Gastroesophageal sphincter (tissue), 4 donors: Measurements from ENCODE around the gene NRAP. TPM values are rescaled to one million over a fixed set of nuclear protein-coding genes. Genes with fewer than 3 reads are reported as not detected.

Experiments used
- ATAC-seq: fragments of 150-250 bp; one replicate; pipeline ENCODE4 v1.9.1; 2016; ENCODE audit warnings: mild to moderate bottlenecking, moderate library complexity
- H3K27ac ChIP-seq, 4 donors: fragments of 200-600 bp; sonication (generic) in 3 of 4; 1 replicate in 3 of 4; 2 replicates in 1 of 4; pipeline ENCODE4 v1.5.1; 2016 to 2019
- H3K27me3 ChIP-seq: fragments of 200-600 bp; sonication (generic); one replicate; pipeline ENCODE4 v1.5.1; 2019
- H3K36me3 ChIP-seq, 2 donors: fragments of 200-600 bp; sonication (generic); one replicate each; pipeline ENCODE4 v1.5.1; 2019; ENCODE audit warnings: control low read depth in 1 of 2
- H3K4me1 ChIP-seq, 3 donors: fragments of 200-600 bp; sonication (generic); 1 replicate in 2 of 3; 2 replicates in 1 of 3; pipeline ENCODE4 v1.5.1; 2016 to 2019; ENCODE audit warnings: control low read depth in 2 of 3
- H3K4me3 ChIP-seq, 2 donors: fragments of 200-600 bp; sonication (generic); one replicate each; pipeline ENCODE4 v1.5.1; 2019; ENCODE audit warnings: mild to moderate bottlenecking in 1 of 2, moderate library complexity in 1 of 2
- H3K9me3 ChIP-seq, 3 donors: fragments of 200-600 bp; sonication (generic); one replicate each; pipeline ENCODE4 v1.5.1; 2017 to 2019; ENCODE audit warnings: control low read depth in 2 of 3
- EP300 ChIP-seq: sonication (generic); formaldehyde crosslinking; IDR thresholded peaks from one replicate; pipeline ENCODE4 v1.6.1; 2017; ENCODE audit warnings: antibody characterized with exemption, mild to moderate bottlenecking
- POLR2A ChIP-seq, 2 donors: fragments of 450-650 bp; IDR thresholded peaks; one replicate each; pipeline ENCODE4 v1.6.1; 2017; ENCODE audit warnings: antibody characterized with exemption in 2 of 2, mild to moderate bottlenecking in 2 of 2, moderate library complexity in 1 of 2
- POLR2AphosphoS5 ChIP-seq: sonication (generic); formaldehyde crosslinking; IDR thresholded peaks from one replicate; pipeline ENCODE4 v1.6.1; 2017; ENCODE audit warnings: antibody characterized with exemption
- WGBS, 2 donors: methylation state at CpG; one replicate each; pipeline ENCODE4 v1.1.5; 2018; ENCODE audit warnings: low coverage in 1 of 2; 5-methylcytosine and 5-hydroxymethylcytosine counted together
- total RNA-seq, 4 donors: library from RNA; depleted of rRNA; stranded (reverse); fragments of >200 nt; gene quantifications; one replicate each; pipeline ENCODE4 v1.1.0, GENCODE V29; 2016
- TF ChIP-seq, protein P1 (sequence below), 4 experiments: fragments of 200-600 bp in 2 of 4; fragments of 450-650 bp in 2 of 4; sonication (generic) in 1 of 4; IDR thresholded peaks; one replicate each; pipeline ENCODE4 v1.5.1; 2017 to 2019; ENCODE audit warnings: antibody characterized with exemption in 4 of 4, mild to moderate bottlenecking in 2 of 4, moderate library complexity in 2 of 4

The NRAP gene
- total RNA-seq, 4 donors from 2014 or later = under 0.01 TPM; not detected in 3

DNA sequence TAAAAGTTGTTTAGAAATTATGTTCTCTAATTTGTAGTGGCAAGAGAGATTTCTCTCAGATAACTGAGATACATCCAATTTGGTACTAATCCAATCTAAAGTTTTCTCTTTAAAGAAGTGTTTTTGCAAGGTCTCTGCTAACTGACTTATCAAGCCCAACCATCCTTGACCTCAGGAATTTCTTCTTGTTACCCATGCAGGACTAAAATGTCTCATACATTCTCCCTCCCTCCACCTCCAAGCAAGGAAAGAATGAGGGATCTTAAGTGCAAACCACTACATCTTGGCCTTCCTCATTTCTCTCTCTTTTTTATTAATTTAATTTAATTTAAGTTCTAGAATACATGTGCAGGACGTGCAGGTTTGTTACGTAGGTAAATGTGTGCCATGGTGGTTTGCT is 12.8 kb downstream of the NRAP start:
- Histone ChIP-seq H3K36me3 (no peaks in the 10 kb centered on the region), H3K4me3 (no peak overlapping the region), H3K9me3 (no peaks in the 10 kb centered on the region), H3K27me3 (no peaks in the 10 kb centered on the region), H3K4me1 (peaks cover 0 to 5% (median 0%) of the 10 kb centered on the region in 3 donors), H3K27ac (no peak overlapping the region)
- ATAC-seq = no peak
- 69 to 100% methylated on average over 1 to 2 of the region's 2 CpGs for WGBS, 2 donors
- TF ChIP-seq POLR2A (IDR thresholded peaks at IDR 0.05) (no peak), POLR2AphosphoS5 (no peak), EP300 (no peak)
- TF ChIP-seq, protein P1, sequence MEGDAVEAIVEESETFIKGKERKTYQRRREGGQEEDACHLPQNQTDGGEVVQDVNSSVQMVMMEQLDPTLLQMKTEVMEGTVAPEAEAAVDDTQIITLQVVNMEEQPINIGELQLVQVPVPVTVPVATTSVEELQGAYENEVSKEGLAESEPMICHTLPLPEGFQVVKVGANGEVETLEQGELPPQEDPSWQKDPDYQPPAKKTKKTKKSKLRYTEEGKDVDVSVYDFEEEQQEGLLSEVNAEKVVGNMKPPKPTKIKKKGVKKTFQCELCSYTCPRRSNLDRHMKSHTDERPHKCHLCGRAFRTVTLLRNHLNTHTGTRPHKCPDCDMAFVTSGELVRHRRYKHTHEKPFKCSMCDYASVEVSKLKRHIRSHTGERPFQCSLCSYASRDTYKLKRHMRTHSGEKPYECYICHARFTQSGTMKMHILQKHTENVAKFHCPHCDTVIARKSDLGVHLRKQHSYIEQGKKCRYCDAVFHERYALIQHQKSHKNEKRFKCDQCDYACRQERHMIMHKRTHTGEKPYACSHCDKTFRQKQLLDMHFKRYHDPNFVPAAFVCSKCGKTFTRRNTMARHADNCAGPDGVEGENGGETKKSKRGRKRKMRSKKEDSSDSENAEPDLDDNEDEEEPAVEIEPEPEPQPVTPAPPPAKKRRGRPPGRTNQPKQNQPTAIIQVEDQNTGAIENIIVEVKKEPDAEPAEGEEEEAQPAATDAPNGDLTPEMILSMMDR (IDR thresholded peaks at IDR 0.05) = no peak

DNA sequence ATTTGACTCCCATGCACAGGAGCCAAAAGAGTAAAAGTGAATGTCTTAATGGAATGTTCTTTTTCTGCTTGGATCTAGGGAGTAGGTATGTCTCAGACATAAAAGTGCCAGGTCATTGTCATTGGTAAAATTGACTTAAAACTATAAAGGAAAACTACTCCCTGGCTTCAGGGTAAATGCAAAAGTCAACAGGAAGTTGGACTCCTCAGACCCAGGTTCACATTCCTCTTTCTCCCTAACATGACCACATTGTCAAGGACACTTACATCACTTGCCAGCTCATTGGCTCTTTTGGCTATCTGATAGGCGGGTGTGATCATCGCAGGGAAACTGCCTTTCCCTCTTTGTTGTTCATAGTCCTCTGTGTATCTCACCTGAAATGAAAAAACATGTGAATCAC is 13.7 kb downstream of the NRAP start:
- no peaks in the 10 kb centered on the region for H3K27me3 ChIP-seq
- no peak overlapping the region for H3K4me3 ChIP-seq
- WGBS, 2 donors = 82% methylated on average over 2 of the region's 2 CpGs; no CpG with 5 or more reads in 1 of the 2 donors
- H3K9me3 ChIP-seq = no peaks in the 10 kb centered on the region
- no peaks in the 10 kb centered on the region for H3K36me3 ChIP-seq
- no peak overlapping the region for H3K27ac ChIP-seq
- TF ChIP-seq POLR2A (IDR thresholded peaks at IDR 0.05) = no peak
- H3K4me1 ChIP-seq = peaks cover 0 to 5% (median 0%) of the 10 kb centered on the region in 3 donors
- no peak for ATAC-seq

DNA sequence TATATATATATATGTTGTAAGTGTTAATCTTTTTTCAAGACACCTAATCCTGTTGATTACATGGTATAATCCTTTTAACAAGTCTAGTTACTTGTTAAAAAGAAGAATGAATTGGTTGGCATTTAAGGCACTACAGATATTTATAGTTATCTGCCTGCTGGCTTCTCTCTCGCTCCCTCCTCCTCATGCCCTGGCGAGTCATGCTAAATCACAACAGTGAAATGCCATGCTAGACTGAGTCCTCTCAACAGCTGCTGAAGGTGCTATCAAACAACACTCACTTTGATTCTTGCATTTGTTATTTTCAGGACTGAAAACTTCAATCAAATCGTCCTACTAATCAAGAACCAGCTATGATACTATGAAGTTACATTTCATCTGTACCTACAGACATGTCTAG is 15.4 kb downstream of the NRAP start:
- H3K4me1 ChIP-seq = peaks cover 0 to 10% (median 0%) of the 10 kb centered on the region in 3 donors
- H3K36me3 ChIP-seq = no peaks in the 10 kb centered on the region
- WGBS, 2 donors = 11 to 16% methylated on average over 3 of the region's 3 CpGs
- no peaks in the 10 kb centered on the region for H3K9me3 ChIP-seq
- no peak for TF ChIP-seq POLR2A (IDR thresholded peaks at IDR 0.05)
- TF ChIP-seq EP300 = no peak
- TF ChIP-seq, protein P1 (IDR thresholded peaks at IDR 0.05) = no peak
- no peak for TF ChIP-seq POLR2AphosphoS5
- no peaks in the 10 kb centered on the region for H3K27me3 ChIP-seq
- no peak overlapping the region for H3K27ac ChIP-seq
- ATAC-seq = no peak
- no peak overlapping the region for H3K4me3 ChIP-seq

DNA sequence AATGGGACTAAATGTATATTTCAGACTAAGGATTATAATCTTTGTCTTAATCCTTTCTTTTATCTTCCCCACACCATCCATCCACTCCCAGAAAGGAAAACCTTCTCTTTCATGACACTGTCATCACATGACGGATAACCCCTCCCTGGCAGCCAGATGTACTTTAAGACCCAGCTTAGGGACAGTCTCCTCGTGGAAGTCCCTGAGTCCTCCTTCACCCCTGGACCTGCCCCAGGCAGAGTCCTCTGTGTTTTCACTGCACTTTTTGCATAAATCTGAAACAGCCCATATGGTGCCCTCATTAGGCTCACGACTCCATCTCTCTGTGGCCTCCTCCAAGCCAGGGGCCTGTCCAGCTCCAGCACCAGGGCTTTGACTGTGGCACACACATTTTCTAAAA is 16.0 kb downstream of the NRAP start:
- TF ChIP-seq, protein P1 (IDR thresholded peaks at IDR 0.05) = no peak
- TF ChIP-seq POLR2AphosphoS5 (no peak), EP300 (no peak), POLR2A (IDR thresholded peaks at IDR 0.05) (no peak)
- no peak overlapping the region for H3K4me3 ChIP-seq
- ATAC-seq = no peak
- no peaks in the 10 kb centered on the region for H3K36me3 ChIP-seq
- no peaks in the 10 kb centered on the region for H3K9me3 ChIP-seq
- peaks cover 0 to 10% (median 0%) of the 10 kb centered on the region in 3 donors for H3K4me1 ChIP-seq
- no peaks in the 10 kb centered on the region for H3K27me3 ChIP-seq
- WGBS, 2 donors = 46 to 52% methylated on average over 3 of the region's 3 CpGs
- H3K27ac ChIP-seq = no peak overlapping the region

DNA sequence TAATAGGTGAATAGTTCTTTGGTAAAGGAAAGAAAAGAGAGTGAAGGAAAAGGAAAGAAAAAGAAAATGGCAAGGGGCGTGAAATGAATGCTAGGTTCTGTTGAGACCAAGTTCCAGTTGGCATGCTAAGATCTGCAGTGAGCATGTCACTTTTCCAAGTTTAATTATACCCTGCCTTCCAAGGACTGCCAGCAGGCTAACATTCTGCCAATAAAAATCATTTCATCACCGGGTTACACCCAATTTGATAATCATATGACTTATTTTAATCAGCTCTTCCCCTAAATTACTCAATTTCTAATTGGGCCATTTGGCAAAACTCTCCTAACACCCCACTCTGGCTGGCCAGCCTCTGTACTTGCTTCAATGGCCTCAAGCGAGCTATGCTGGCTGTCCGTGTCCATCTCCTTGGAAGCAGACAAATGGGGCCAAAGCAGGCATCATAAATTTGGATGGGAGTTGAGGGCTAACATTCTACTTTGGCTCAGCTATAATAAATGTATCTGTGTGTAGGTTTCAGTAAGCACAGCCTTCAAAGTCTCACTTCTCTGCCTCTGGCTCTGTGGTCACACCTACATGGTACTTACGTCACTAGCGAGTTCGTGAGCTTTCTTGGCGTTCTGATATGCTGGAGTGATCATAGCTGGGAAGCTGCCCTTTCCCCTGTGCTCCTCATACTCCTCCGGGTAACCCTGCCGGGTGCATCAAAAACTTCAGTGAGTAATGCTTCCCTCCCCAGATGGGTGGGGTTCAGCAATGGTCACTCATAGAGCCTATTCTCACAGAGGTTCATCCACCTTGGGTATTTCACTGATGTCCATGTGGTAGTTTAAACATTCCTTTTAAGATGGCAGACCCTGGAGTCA is 17.3 kb downstream of the NRAP start:
- H3K4me3 ChIP-seq = no peak overlapping the region
- peaks cover 0 to 10% (median 0%) of the 10 kb centered on the region in 3 donors for H3K4me1 ChIP-seq
- ATAC-seq = peak; percentile 34
- TF ChIP-seq, protein P1 (IDR thresholded peaks at IDR 0.05) = no peak
- TF ChIP-seq EP300 (no peak), POLR2AphosphoS5 (no peak), POLR2A (IDR thresholded peaks at IDR 0.05) (no peak)
- H3K27me3 ChIP-seq = no peaks in the 10 kb centered on the region
- H3K27ac ChIP-seq = no peak overlapping the region
- H3K36me3 ChIP-seq = no peaks in the 10 kb centered on the region
- H3K9me3 ChIP-seq = no peaks in the 10 kb centered on the region
- WGBS, 2 donors = 80 to 89% methylated on average over 5 to 7 of the region's 10 CpGs
